ENCODE results near the gene RBM4.

Gene RBM4

DNA sequence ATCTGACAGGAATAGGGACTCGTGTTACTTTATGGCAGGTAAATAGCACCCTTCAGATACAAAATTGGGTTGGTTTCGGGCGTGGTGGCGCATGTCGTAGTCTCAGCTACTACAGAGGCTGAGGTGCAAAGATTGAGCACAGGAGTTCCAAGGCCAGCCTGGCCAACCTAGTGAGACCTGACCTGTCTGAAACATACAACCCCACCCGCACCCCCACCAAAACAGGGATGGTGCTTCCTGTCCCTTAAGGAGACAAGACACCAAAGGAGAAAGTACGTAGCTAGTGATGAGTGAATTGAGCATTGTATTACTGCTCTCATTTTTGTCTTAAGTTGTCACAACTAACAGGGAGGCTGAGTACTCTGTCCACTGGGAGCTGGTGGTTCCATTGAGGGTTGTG lies 14.1 kb downstream of the RBM4 start:
- DNase-seq, result no peak

DNA sequence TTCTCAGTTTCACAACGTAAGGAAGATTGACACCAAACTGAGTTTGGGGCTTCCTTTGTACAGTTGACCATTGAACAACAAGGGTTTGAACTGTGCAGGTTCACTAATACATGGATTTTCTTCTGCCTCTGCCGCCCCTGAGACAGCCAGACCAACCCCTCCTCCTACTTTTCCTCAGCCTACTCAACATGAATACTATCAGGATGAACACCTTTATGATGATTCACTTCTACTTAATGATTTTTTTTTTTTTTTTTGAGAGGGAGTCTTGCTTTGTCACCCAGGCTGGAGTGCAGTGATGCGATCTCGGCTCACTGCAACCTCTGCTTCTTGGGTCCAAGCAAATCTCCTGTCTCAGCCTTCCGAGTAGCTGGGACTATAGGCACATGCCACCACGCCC lies 14.6 kb downstream of the RBM4 start:
- no peak for DNase-seq

DNA sequence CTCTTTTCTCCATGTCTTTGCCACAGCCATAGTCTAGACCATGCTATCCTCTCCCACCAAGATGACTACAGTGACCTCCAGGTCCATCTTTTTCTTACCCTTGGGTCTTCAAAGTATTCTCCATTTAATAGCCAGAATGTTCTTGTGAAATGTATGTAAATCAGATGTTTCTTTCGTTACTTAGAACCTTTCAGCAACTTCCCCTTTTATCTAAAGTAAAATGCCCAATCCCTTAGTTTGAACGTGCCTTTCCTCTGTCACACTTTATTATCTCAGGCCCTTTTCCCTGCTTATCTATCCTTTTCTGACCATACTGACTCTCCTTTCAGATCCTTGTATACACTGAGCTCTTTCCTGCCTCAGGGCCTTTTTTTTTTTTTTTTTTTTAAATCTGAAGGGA lies 21.3 kb downstream of the RBM4 start:
- no peak for DNase-seq

- DNase-seq, result no peak
Observed at GRCh38 chr11:66663741-66664296, 25.3 kb downstream of the RBM4 start.

DNA sequence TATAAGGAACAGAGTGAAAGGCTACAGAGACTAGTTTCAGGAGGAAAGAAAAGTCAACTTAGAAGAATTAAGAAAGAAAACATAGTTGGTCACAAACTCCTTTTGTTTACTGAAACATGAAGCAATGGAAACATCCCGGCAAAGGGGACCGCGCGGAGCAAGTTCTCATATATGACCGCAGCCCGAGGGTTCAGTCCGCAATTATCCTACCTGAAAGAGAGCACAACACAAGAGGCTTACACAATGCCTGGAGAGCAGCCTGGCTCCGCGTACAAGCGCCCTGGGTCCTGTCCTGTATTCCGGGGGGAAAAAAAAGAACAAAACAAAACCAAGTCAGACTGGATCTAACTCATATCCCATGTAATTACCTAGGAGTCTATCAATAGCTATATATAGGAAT lies 26.9 kb downstream of the RBM4 start:
- DNase-seq, result no peak

DNA sequence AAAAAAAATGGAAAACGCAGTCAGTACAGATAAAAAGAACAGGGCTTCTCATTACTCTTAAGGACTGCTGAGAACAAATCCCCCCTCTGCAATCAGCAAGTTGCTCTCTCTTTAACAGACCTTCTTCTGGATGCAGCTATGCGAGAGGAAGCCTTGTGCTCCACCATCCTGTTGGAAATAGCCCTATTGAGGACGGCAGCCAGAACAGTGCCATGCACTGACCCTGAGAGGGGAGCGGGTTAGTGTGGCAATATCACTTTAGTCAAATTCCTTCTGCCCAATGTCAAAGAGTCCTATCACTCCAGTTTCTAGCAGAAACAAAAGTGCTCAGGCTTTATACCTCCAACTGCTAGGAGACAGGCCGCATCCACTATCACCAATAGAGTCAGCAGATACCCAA lies 32.3 kb downstream of the RBM4 start:
- no peak for DNase-seq

- DNase-seq, result no peak
Observed at GRCh38 chr11:66674964-66675602, 36.6 kb downstream of the RBM4 start.

DNA sequence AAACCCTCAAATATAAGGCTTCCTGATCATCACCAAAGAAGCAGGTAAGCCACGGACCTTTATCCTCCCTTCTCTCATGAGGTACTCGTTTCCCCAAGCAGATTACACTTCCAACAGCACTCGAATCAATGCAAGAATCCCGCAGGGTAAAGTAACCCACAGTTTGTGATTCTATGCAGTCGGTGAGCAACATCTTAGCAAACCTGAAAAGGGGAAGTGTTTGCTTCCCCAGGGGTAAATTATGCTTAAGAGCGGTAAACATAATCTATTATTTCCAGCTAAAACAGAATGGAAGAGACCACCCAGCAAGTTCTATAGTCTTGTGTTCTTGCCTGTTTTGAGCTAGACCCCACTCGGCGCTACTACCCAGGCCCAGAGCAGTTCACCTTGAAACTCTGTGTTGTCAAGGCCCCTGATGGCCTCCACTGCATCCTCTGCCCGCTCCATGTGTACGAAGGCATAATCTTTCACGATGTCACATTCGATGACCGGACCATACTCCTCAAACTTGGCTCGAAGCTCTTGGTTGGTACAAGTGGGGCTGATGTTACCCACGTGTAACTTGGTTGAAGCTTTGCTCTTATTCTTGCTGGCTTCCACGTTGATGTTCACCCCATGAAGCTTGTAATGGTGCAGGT lies 37.9 kb downstream of the RBM4 start:
- no peak for DNase-seq

- no peak for DNase-seq
Observed at GRCh38 chr11:66676931-66677598, 38.6 kb downstream of the RBM4 start.

- DNase-seq, result peak; percentile 96
Observed at GRCh38 chr11:66677599-66678375, 39.3 kb downstream of the RBM4 start, which contains the start of gene RBM4B. Gene RBM4B (minus strand): TSS chr11:66677887. CDS start chr11:66677079, 808 bp downstream.

GRCh38 chr11:66680966-66681645 lies 42.6 kb downstream of the RBM4 start:
- DNase-seq, result no peak

DNA sequence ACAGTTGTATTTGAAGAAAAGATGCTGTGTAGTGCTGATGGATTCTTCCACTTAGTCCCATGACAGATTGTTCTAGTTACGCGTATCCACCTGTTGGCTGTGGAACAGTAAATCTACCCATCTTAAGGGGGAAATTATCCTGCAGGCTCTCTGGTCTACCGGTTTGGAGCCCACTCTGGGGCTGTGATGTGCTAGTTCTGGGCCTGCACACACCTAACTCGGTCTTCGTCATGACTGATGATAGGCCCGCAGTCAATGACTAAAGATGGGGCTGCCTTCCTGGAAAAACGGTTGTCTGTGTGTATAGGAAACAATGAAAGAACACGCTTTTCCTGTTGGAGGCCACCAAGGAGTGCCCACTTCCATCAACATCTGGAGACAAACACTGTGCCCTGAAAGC lies 45.4 kb downstream of the RBM4 start:
- no peak for DNase-seq

- no peak for DNase-seq
Observed at GRCh38 chr11:66684635-66685034, 46.1 kb downstream of the RBM4 start.

DNA sequence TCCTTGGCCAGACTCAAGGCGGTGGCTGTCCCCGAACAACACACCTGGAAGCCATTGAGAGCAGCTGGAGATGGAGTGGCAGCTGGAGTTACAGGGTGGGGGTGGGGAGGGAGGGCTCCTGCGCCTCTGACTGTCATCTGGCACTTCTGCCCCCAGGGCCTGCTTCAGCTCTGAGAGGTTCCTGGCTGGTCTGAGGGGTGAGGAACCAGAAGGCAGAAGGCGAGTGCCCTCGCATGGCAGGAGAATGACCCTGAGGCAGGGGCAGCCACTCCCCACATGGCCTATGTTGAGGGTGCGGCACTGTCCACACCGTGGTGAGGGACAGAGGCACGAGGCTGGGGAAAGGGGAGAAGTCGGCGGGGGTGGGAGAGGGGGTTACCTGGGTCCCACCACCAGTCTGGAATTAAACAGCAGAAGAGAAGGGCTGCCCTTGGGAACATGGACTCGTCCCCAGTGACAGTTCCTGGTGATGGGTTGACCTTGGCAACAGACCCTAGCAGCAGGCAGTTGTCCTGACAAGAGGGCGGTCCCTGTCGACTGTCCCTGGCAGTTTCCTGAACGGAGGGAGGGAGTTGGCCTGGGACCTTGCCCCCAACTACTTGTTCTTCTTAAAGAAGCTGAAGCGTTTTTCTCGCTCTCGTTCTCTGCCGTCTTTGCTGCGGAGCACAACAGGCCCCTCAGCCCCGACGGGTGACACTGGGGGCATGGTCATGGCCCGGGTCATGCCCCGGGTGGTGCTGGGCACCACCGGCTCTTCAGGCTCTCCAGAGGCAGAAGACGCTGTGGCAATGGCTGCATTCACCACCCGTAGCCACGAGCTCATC lies 47.0 kb downstream of the RBM4 start:
- no peak for DNase-seq

GRCh38 chr11:66686100-66686785 lies 47.7 kb downstream of the RBM4 start:
- no peak for DNase-seq

DNA sequence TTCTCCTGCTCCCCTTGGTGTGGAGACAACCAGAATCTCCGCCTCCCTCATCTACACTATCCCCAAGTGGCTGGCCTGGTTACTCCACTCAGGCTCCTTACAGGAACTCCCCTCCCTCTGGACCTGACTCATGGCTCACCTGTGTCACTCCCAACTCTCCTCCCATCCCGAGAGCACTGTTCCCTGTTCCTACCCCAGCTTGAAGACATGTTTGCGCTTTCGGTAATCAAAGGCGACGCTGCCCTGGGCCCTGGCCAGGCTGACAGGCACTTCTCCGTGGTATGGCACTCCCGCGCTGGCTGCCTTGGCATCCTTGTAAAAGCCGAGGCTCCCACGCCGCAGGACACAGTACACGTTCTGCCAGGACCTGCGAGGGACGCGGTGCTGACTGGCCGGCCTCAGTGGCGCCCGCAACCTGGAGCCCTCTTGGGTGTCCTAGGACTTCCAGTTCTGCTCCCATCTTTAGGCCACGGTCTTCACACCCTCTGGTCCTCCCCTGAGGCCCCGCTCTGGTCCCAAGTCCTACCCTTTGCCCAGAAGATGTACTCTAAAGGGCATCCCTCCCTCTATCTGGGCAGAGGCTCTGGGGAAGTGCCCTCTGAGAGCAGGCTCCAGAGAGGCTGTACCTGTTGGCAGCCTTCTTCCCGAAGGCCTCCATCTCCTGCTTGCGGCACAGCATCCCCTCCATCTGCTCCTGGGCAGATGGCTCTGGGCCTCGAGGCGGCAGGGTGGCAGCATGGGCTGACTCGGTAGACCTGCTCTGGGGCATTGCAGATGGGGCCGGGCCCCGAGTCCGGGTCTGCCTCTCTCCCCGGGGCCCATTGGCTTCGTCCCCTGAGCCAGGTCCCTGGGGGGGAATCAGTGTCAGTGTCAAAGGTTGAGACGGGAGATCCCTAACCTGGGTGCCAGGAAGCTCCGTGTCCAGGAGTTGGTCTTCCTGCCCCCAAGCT lies 48.6 kb downstream of the RBM4 start:
- DNase-seq, result no peak

GRCh38 chr11:66687831-66688281 lies 49.4 kb downstream of the RBM4 start:
- DNase-seq, result no peak

- DNase-seq, result no peak
Observed at GRCh38 chr11:66688561-66689534, 50.3 kb downstream of the RBM4 start.
